ENCODE data around the gene ABHD2.

Gene ABHD2

DNA sequence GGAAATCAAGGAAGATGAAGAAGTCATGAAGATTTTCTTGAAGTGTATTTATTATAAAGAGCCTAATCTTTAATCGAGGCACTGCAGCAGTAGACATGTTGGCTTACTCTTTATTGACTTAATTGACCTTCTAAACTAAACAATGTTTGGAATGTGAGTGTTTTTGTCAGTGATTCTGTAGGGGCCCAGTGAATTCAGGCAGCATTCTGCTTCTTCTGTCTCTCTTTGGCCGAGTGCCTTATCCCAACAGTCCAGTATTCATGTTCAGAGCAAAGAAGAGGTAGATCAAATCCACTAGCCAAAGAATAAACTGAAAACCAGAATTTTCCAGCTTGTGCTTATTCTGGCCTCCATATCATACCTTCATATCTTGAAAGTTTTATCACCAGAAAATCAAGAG, 77.4 kb downstream of the ABHD2 start:
- no peak for TF ChIP-seq EZH2 (IDR thresholded peaks at IDR 0.05; ENCODE audit: borderline replicate concordance, low read length)
- H3K9me3 ChIP-seq (ENCODE audit: low read length) = no peaks in the 10 kb centered on the region
- H3K4me3 ChIP-seq (ENCODE audit: low read depth, low read length, poor library complexity, severe bottlenecking) = no peak overlapping the region
- H3K27me3 ChIP-seq (ENCODE audit: insufficient read depth, low read length) = no peaks in the 10 kb centered on the region
- no peak overlapping the region for H2AFZ ChIP-seq (ENCODE audit: low read length)
- no peak overlapping the region for H3K27ac ChIP-seq (ENCODE audit: low read depth, low read length, poor library complexity, severe bottlenecking)
- no peaks in the 10 kb centered on the region for H3K79me2 ChIP-seq (ENCODE audit: insufficient read depth, low read length)
- H3K4me1 ChIP-seq (ENCODE audit: insufficient read depth, low read length, severe bottlenecking) = no peaks in the 10 kb centered on the region
- H3F3A ChIP-seq (ENCODE audit: insufficient read depth, low read length) = no peaks in the 10 kb centered on the region
- H3K9ac ChIP-seq (ENCODE audit: low read length) = no peak overlapping the region
- no peaks in the 10 kb centered on the region for H3K9me2 ChIP-seq (ENCODE audit: low read depth, low read length)
- H3K4me2 ChIP-seq (ENCODE audit: low read length) = no peak overlapping the region
- H3K36me3 ChIP-seq (ENCODE audit: insufficient read depth, low read length) = peaks cover 13% of the 10 kb centered on the region; the same call in 1 of the 2 replicates
- no peaks in the 10 kb centered on the region for H4K20me1 ChIP-seq (ENCODE audit: insufficient read depth, low read length)

- Histone ChIP-seq H3K27me3 (ENCODE audit: insufficient read depth, low read length) (no peaks in the 10 kb centered on the region), H3F3A (ENCODE audit: insufficient read depth, low read length) (no peaks in the 10 kb centered on the region), H3K4me2 (ENCODE audit: low read length) (no peak overlapping the region), H4K20me1 (ENCODE audit: insufficient read depth, low read length) (no peaks in the 10 kb centered on the region), H3K9ac (ENCODE audit: low read length) (no peak overlapping the region), H3K4me3 (ENCODE audit: low read depth, low read length, poor library complexity, severe bottlenecking) (no peak overlapping the region), H3K9me2 (ENCODE audit: low read depth, low read length) (no peaks in the 10 kb centered on the region), H3K27ac (ENCODE audit: low read depth, low read length, poor library complexity, severe bottlenecking) (no peak overlapping the region), H2AFZ (ENCODE audit: low read length) (no peak overlapping the region), H3K4me1 (ENCODE audit: insufficient read depth, low read length, severe bottlenecking) (no peaks in the 10 kb centered on the region), H3K79me2 (ENCODE audit: insufficient read depth, low read length) (no peaks in the 10 kb centered on the region), H3K36me3 (ENCODE audit: insufficient read depth, low read length) (peaks cover 13% of the 10 kb centered on the region; the same call in 1 of the 2 replicates), H3K9me3 (ENCODE audit: low read length) (no peaks in the 10 kb centered on the region)
- no peak for TF ChIP-seq CTCF (IDR thresholded peaks at IDR 0.05; ENCODE audit: low read length)
Measured at GRCh38 chr15:89167267-89168176, 79.3 kb downstream of the ABHD2 start.

DNA sequence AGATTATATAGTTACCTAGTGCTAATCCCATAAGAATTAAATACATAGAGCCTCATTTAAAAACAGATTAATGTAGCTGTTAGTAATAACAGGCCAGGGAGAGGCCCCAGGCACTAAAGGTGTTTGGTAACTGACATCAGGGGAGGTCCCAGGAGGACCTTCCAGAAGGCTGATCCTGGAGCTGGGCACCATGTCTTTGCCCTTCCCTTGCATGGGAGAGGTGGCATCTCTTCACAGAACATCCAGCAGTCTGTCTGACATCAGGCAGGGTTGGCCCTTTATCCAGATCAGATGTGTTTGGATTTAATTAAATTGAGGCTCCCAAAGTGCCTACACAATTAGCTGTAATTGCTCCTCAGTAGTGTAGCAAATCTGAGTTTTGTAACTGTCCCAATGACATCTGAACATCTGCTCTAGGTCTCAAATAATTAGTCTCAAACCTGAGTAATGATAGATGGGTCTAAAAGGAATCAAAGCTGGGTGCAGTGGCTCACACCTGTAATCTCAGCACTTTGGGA, 80.1 kb downstream of the ABHD2 start:
- Histone ChIP-seq H3K36me3 (ENCODE audit: insufficient read depth, low read length) (peaks cover 6% of the 10 kb centered on the region; the same call in 1 of the 2 replicates), H4K20me1 (ENCODE audit: insufficient read depth, low read length) (no peaks in the 10 kb centered on the region), H3F3A (ENCODE audit: insufficient read depth, low read length) (no peaks in the 10 kb centered on the region), H3K9me2 (ENCODE audit: low read depth, low read length) (no peaks in the 10 kb centered on the region), H3K9ac (ENCODE audit: low read length) (no peak overlapping the region), H3K4me2 (ENCODE audit: low read length) (no peak overlapping the region), H3K27me3 (ENCODE audit: insufficient read depth, low read length) (no peaks in the 10 kb centered on the region), H3K79me2 (ENCODE audit: insufficient read depth, low read length) (no peaks in the 10 kb centered on the region), H2AFZ (ENCODE audit: low read length) (no peak overlapping the region), H3K27ac (ENCODE audit: low read depth, low read length, poor library complexity, severe bottlenecking) (no peak overlapping the region), H3K4me1 (ENCODE audit: insufficient read depth, low read length, severe bottlenecking) (no peaks in the 10 kb centered on the region), H3K4me3 (ENCODE audit: low read depth, low read length, poor library complexity, severe bottlenecking) (no peak overlapping the region), H3K9me3 (ENCODE audit: low read length) (no peaks in the 10 kb centered on the region)
- no peak for TF ChIP-seq CTCF (IDR thresholded peaks at IDR 0.05; ENCODE audit: low read length)
- no peak for TF ChIP-seq EZH2 (IDR thresholded peaks at IDR 0.05; ENCODE audit: borderline replicate concordance, low read length)

Data from OCI-LY1 (cell line).